HG02884 (cell line): Measurements from ENCODE around the gene ASPSCR1.

Experiments used
- ATAC-seq: cut with Tn5 transposase; IDR thresholded peaks from one replicate; pipeline ENCODE4 v1.9.1; 2021; ENCODE audit warnings: mild to moderate bottlenecking, moderate library complexity; ENCODE audit not compliant: unreplicated experiment

ASPSCR1 gene

DNA sequence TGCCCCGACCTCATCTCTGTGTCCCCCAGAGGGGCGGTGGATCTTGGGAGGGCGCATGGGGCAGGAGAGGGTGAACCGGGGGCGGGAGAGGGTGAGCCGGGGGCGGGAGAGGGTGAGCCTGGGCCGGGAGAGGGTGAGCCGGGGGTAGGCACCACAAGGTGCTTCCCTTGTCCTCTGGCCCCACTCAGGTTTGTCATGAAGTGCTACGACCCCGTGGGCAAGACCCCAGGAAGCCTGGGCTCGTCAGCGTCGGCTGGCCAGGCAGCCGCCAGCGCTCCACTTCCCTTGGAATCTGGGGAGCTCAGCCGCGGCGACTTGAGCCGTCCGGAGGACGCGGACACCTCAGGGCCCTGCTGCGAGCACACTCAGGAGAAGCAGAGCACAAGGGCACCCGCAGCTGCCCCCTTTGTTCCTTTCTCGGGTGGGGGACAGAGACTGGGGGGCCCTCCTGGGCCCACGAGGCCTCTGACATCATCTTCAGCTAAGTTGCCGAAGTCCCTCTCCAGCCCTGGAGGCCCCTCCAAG, 18.9 kb downstream of the ASPSCR1 start:
- no peak for ATAC-seq

- ATAC-seq, result no peak
Observed at GRCh38 chr17:81996757-81997441, 19.5 kb downstream of the ASPSCR1 start.

DNA sequence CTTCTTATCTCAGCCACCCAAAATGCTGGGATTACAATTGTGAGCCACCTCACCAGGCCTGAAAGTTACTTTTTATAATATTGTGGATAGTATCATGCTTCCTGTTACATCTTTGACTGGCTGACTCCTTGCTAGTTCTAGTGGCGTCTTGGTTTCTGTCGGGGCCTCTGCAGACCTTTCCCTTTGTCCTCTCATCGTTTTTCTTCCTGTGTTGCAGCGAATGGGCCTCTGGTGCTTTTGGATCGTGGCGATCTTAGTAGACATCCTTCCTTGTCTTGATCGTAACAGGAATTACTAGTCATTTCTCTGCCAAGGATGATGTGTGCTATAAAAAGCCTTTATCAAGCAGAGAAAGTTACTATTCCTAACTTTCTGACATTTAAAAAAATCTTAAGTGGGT, 20.8 kb downstream of the ASPSCR1 start:
- no peak for ATAC-seq

- no peak for ATAC-seq
Observed at GRCh38 chr17:81998691-81999438, 21.4 kb downstream of the ASPSCR1 start.

DNA sequence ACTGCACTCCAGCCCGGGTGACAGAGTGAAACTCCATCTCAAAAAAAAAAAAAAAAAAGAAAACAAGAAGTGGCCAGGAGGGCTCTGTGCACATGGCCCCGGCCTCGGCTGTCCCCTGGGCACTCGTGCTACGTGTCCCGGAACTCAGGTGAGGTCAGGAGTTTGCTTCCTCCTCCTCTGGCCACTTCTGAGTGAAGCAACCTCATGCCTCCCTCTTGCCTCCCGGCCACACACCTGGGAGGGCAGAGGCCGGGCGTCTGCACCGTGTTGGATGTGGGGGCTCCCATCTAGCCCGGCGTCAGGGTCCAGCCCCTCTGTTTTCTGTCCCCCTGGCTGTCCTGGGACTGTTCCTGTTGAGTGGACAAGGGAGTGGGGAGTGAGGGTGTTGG, 22.2 kb downstream of the ASPSCR1 start:
- ATAC-seq, result no peak

DNA sequence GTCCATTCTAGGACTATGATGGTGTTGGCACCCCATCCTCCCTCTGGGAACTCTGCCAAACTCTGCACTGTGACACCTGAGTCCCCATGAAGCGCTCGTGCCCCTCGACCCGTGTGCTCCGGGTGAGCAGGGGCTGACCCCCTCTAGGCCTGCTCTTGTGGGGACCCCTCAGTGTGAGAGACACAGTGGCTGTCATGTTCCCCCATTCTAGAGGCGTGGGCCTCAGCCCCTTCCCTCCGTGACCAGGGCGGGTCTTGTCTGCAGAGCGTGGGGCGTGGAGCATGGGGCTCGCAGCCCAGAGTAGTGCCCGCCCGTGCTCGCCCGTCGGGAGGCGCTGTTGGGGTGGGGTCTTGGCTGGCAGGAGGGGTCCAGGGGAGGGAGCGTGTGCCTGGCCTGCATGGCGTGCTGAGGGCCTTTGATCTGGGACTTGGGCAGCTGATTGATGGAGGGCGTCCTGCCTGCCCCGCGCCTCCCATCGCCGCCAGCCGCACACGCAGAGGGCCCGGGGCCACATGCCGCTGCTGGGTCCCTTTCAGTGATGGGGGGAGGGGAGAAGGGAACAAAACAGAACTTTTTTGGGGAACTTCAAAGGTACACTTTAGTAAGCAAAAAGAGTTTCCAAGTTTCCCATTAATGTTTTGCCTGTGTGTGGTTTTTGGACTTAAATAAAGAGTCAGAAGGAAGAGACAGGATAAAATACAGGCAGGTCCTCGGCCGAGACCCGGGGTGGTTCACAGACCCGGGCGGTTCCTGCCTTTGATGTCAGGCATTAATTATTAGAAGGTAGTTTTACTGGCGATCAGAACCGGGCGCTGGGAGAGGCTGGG, 22.8 kb downstream of the ASPSCR1 start:
- no peak for ATAC-seq

GRCh38 chr17:82000803-82001570, 23.6 kb downstream of the ASPSCR1 start:
- no peak for ATAC-seq

DNA sequence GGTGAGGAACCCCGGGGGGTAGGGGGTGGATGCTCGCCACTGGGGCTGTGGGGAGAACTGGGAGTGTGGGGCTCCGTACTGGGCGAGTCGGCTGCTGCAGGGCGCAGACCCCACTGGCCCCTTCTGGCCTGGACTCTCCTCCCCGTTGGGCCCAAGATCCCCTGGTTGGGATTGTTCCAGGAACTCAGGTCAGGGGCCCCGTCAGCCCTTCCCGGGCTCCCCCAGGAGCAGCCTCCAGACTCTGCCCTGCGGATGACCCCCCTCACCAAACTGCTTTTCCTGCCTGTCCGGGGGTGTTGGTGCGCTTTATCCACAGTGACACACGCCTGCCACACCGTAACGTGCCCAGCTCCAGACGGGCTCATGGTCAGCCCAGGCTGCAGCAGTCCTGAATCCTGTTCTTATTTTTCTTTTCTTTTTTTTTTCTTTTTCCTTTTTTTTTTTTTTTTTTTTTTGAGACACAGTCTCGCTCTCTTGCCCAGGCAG, 24.2 kb downstream of the ASPSCR1 start:
- no peak for ATAC-seq

- ATAC-seq, result no peak
Observed at GRCh38 chr17:82003411-82004381, 26.3 kb downstream of the ASPSCR1 start.

DNA sequence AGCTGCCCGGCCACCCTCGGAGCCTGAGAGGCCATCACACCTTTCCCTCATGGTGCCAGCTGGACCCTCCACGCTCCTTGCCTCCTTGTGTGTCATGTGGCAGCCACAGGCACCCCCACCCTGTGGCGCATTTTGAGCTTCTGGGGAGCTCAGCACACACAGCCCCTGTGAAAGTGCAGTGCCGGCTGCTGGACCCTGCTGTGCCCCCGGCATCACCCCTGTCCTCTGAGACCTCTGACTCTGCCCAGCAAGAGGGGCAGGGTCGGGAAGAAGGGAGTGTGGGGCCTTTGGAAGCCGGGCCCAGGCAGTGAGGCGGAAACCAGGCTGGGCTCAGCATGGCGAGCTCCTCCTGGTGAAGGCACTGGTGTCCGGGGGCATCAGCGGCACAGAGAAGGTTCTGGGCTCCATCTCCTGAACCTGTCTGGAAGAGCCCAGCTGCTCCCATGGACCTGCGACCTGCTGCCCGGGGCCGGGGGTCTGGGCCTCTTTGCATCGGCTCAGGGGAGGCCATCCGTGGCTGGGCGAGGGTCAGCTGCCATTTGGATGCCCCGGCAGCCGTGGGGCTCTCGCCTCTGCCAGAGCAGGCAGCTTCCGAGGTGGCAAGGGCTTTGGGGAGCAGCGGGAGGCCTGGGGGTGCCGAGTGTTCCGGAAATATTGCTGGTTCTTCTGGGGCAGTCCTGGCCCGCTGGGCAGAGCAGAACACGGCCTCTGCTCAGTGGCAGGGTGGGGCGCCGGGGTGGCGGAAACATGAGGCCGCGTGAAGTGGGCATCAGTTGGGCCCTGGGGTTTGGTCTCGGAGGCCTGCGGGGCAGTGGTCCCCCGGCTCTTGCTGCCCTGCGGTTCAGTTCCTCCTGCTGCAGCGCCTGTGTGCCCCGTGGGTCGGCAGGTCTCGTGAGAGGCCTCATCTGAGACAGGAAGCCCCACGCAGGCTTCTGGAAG, 27.4 kb downstream of the ASPSCR1 start:
- ATAC-seq, result no peak

DNA sequence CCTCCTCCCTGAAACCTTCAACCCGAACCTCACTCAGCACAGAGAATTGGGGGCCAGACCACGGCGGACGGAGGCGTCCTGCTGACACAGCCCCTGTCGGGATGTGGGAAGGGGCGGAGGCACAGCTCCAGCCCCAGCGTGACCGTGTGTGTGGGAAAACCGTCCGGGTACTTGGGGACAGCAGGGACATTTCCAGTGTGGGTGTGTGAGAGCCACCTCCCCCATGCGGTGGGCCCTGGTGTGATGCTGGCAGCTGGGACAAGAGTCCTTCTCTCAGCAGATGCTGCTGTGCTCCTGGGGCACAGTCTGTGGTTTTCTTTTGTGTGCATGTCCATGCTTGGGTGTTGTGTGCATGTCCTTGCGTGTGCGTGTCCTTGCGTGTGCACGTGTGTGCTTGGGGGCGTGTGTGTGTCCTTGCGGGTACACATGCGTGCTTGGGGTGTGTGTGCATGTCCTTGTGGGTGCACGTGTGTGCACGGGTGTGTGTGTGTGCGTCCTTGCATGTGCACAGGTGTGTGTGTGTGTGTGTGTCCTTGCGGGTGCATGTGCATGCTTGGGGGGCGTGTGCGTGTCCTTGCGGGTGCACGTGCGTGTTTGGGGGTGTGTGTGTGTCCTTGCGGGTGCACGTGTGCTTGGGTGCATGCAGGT, 28.4 kb downstream of the ASPSCR1 start:
- no peak for ATAC-seq

GRCh38 chr17:82006468-82007227, 29.2 kb downstream of the ASPSCR1 start:
- ATAC-seq, result no peak

GRCh38 chr17:82007228-82007494, 29.7 kb downstream of the ASPSCR1 start:
- no peak for ATAC-seq

DNA sequence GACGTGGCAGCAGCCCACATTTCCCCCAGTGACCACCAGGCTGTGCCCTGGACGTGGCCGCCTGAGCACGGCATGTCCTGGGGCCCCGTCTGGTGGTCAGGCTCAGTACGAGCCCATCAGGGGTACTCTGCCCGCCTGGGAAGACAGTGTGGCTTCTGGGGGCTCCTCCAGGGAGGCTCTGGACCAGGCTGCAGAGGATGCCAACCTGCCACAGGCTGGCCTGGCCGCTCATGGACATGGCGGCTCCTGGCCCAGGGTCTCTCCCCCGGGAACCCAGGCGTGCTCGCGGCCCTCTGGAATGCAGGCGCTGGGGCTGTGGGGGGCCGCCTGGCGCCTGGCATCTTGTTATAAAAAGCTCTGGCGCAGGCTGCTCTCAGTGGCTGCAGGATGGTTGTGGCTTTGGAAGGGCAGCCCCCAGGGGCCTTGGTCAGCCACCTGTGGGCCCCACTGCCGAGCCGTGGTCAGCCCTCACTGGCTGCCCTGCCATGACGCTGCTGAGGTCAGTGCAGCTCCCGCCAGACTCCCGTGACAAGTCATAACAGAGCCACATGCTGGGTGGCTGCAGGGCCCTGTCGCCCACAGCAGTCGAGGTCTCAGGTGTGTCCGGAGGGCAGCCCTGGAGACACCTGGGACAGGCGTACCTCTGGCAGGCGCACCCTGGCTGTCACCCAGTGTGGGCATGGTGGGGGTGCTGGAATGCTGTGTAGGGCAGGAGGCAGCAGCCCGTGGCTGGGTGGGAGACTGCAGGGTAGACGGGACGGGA, 30.2 kb downstream of the ASPSCR1 start:
- no peak for ATAC-seq

DNA sequence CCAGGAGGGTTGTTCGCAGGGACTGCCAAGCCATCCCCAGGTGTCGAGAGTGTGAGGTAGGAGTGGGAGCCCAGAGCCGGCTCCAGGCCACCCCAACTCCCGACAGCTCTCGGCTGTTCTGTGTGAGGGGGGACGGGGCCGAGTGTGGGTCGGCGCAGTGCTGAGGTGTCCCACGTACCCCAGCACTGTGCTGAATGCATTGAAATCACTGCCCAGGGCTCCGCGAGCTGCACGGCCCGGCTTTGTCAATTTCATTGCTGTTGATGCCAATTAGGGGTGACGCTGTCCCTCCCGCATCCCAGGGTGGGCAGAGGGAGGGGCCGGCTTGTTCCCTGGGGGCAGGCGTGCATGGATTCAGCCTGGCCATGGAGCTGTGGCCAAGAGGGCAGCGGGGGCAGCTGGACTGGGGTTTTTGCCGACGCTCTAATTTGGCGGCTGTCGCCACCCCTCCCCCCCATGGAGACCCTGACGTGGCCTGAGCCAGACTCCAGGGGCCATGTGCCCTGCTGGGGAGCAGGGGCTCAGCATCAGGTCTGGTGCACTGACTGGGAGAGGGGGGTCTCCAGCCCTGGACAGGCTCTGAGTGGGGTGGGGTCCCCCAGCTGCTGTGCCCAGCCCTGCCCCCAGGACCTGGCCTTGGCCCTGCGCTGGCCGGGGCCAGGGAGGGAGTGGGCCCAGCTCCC, 31.0 kb downstream of the ASPSCR1 start:
- no peak for ATAC-seq

DNA sequence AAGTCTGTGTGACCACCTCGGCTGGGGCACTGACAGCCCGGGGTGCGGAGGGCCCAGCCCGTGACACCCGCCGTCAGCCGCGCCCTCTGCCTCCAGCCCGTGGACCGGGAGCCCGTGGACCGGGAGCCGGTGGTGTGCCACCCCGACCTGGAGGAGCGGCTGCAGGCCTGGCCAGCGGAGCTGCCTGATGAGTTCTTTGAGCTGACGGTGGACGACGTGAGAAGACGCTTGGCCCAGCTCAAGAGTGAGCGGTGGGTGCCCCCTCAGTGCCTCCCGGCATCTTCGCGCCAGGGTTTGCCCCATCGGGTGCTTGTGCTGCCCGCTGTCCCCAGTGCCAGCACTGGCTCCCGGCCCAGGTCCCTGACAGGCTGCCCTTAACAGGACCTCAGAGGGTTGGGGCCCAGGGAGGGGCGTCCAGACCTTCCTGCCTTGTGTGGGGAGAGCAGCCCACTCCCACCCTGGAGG, 31.5 kb downstream of the ASPSCR1 start:
- ATAC-seq, result no peak
